NOMO-1 treated with DMSO at 0.1 percent for 48 hours (cell line): ENCODE data around the gene TP53AIP1.

Experiments
- DNase-seq: peaks from one replicate; lab custom pipeline; 2025; ENCODE audit not compliant: unreplicated experiment; lab: John Stamatoyannopoulos, UW

TP53AIP1 gene

DNA sequence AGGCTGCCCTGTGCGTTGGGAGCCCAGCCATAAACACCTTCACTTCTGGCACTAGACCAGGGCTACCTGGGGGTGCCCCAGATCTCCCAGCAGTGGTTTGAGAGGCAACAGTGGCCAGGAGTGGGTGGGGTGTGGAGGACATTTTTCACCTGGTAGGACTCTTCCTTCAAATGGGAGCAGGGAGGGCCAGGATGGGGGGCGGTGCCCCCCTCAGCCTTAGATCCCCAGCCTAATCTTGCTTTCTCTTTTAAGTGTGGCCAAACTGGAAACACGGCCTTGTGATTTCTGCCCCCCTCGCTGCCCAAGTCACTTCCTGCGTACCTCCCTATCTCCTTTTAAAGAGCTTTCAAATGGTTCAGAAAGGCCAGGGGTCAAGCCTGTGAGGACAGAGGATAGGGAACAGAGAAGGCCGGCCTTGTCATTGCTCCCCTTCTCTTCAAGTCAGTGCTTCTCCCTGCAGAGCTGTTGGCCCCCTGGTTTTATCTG is 50.7 kb downstream of the TP53AIP1 start:
- no peak for DNase-seq

DNA sequence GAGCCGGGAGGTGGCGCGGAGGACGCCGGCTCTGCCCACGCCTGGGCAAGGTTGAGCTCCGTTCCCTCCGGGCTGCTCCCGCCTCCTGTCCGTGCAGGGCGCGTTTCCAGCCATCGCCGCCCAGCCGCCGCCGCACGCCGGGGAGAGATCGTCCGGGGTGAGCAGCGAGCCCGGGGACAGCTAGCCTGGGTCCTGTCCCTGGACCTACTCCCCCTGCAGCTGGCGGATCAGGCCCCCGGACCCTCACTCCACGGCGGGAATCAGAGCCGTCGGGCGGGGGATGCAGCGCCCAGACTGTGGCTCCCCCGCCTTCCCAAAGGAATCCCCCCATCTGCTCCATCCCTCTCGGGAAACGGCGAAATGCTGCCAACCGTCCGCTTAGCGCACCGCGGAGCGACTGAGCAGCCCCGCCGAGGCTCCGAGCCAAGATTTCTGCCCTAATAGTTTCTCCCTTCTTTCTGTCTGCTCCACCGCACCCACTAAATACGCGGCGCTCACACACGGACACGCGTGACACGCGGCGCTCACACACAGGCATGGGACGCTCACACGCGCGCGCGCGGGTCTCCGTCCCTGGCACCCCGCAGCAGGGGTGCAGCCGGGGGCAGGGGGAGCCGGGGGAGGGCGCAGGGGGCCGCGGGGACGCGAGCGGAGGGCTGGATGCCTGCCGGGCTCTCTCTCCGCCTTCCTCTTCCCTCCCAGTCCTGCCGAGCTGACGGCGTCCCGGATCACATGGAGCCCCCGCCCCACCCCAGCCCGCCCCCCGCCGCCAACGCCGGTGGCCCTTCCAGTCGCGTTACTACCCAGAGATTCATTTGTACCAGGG is 51.9 kb downstream of the TP53AIP1 start, which contains the start of gene KCNJ5:
Gene KCNJ5, plus strand, starts transcription at position 814 of the 826 bp plus-strand sequence. CDS start 19,918 bp downstream, outside the sequence.
- no peak for DNase-seq

DNA sequence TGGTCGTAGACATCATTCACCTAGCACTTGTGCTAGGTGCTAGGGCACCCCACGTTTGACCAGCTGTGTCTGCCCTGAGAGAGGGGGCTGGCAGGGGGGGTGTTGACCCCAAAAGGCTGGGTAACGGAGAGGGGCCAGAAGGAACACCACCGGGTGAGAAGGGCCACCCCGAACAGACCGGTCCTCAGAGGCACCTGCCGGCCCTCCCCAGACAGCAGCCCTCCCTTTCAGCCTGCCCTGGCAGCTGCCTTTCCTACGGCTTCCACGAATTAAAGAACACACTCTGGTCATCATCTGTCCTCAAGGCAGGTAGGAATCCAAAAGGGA is 52.5 kb downstream of the TP53AIP1 start:
- DNase-seq = no peak

DNA sequence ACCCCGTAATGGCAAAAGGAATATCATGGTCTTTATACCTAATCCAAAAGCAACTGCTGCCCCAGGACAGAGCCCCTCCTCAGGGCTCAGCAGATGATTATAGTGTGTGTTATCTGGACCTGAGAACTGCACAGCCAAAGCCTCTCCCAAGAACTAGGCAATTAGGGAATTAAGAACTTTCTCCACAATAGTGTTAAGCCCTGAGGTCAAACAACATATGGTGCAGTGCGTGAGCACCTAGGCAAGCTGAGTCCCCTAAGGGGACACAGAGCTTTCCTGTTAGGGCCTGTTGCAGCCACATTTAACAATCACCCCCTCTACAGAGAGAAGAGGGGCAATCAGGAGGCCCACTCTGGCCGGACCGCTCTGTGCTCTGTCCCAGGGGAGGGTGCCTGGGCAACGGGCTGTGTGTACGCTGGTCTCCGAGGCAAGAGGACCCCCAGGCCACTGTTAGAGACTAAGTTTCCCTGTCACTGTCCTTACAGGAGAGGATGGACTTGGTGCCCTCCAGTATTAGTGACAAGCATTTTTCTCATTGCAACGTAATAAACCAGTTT is 52.9 kb downstream of the TP53AIP1 start:
- DNase-seq = no peak

DNA sequence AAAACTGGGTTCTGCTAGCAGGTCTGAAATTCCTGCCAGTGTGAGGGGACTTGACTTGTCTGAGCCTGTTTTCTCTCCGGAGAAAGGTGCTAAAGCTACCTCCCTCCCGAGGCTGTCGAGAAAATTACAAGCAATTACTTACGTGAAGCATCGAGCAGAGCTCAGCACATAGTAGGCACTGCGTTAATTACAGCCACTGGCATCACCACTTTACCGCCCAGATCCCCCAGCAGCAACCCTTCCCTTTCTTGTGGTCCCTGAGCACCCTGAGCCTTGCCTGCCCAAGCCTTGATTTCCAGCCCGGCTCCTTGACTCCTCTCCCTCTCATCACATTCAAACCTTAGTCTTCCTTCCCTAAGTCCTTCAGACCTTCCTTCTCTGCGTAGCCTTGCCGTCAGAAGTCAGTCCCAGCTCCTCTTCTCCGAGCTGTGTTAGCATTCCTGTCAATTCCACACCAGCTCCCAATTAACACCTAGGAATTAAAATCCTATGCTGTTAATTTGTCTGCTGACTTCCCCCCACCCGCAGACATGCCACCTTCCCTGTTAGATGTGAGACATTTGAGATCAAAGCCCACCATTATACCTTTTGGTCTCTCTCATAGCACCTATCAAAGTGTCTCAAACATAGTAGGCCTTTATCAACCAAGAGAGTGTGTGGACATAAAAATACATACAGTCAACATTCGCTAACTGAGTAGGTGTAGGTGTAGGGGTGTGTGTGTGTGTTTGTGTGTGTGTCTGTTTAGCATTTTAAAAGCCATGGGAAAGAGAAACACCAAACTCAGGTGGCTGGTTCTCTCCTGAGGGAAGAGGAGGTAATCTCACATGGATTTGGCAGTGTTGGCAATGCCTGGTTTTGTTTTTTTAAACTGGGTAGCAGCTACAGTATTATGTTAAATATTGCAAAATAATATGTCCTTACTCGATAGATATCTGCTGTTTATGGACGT is 54.4 kb downstream of the TP53AIP1 start:
- no peak for DNase-seq

DNA sequence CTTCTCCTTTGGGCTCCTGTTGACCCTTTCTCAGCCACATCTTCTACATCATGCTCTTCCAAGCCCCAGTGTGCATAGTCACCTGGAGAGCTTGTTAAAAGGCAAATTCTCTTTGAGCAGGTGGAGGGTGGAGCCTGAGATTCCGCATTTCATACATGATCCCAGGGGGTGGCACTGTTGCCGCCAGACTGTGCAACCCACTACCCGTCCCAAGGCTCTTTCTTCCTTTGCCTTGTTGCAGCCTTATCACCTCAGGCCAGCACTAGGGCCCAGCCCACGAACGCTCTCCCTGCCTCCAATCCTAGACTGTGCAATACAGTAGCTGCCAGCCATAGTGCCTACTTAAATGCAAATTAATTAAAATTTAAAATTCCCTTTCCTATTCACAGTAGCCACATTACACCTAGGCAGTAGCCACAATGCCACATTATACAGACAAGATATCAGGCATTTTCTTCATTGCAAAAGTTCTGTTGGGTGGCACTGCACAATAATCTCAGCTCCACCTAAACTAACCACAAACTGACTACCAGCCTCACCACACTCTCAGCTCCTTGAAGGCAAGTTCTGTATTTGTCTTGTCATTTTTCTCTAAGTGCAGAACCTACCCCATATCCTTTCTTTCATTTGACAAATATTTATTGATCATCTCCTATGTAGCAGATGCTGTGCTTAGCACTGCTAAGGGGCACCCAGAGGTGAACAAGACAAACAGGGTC is 56.1 kb downstream of the TP53AIP1 start:
- no peak for DNase-seq
